BLaER1 (cell line): ENCODE data around the gene TMPRSS11A.

ENCODE experiments used
- H3K27ac ChIP-seq: shearing (Covaris generic); formaldehyde crosslinking; 2 replicates; pipeline ENCODE4 v1.8.1; 2022
- H3K27me3 ChIP-seq: shearing (Covaris generic); formaldehyde crosslinking; 2 replicates; pipeline ENCODE4 v1.8.1; 2022
- H3K36me3 ChIP-seq: shearing (Covaris generic); formaldehyde crosslinking; 2 replicates; pipeline ENCODE4 v1.8.1; 2022
- H3K4me1 ChIP-seq: shearing (Covaris generic); formaldehyde crosslinking; 2 replicates; pipeline ENCODE4 v1.8.1; 2022
- H3K4me2 ChIP-seq: shearing (Covaris generic); formaldehyde crosslinking; 2 replicates; pipeline ENCODE4 v1.8.1; 2022
- H3K4me3 ChIP-seq: shearing (Covaris generic); formaldehyde crosslinking; 2 replicates; pipeline ENCODE4 v1.8.1; 2022
- H3K9ac ChIP-seq: shearing (Covaris generic); formaldehyde crosslinking; 2 replicates; pipeline ENCODE4 v1.8.1; 2022
- H3K9me3 ChIP-seq: shearing (Covaris generic); formaldehyde crosslinking; 2 replicates; pipeline ENCODE4 v1.8.1; 2022
- H4K20me1 ChIP-seq: shearing (Covaris generic); formaldehyde crosslinking; 2 replicates; pipeline ENCODE4 v1.8.1; 2022
- Cebpa-rat ChIP-seq: shearing (Covaris generic); IDR thresholded peaks from 2 replicates; pipeline ENCODE4 v1.8.1; 2022

The TMPRSS11A gene

GRCh38 chr4:67880866-67881610 is 82.3 kb downstream of the TMPRSS11A start:
- Histone ChIP-seq H3K27ac (no peak overlapping the region), H3K4me1 (no peaks in the 10 kb centered on the region), H3K4me2 (no peak overlapping the region), H3K4me3 (no peak overlapping the region), H3K36me3 (no peaks in the 10 kb centered on the region), H3K9ac (no peak overlapping the region), H3K27me3 (no peaks in the 10 kb centered on the region), H4K20me1 (no peaks in the 10 kb centered on the region), H3K9me3 (no peaks in the 10 kb centered on the region)
- TF ChIP-seq Cebpa-rat = no peak

DNA sequence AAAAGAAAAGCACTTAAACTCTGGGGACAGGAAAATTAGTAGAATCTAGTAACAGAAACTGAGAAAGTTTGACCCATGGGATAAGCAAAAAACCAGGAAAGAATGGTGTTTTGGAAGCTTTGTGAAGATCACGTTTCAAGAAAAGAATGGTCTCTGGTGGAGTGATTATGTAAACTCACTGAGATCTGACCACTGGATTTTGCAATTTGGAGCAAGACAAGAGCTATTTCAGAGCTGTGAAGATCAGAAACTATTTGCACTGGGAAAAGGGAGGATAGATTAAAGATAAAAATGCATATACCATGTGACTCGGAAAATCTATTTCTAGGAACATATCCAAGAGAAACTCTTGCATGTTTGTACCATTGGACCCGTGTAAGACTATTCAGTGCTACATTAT is 83.8 kb downstream of the TMPRSS11A start:
- no peak for TF ChIP-seq Cebpa-rat

DNA sequence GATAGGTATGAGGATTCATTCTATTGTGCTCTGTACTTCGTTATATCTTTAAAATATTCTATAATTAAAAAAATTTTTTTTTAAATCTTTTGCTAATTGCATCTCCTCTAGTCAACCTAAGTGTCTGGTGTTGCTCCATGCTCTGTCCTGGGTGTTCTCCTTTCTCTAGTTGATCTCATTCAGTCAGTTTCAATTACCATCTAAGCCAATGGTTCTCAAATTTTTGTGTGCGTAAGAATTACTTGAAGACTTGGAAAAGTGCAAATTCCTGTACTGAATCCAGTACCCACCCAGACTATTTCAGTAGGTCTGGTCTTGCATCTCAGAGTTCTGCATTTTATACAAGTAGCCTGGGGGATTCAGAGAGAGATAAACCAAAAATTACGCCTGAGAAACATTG is 86.2 kb downstream of the TMPRSS11A start:
- Histone ChIP-seq H3K36me3 (no peaks in the 10 kb centered on the region), H3K4me3 (no peak overlapping the region), H3K4me1 (no peaks in the 10 kb centered on the region), H3K27ac (no peak overlapping the region), H3K9me3 (no peaks in the 10 kb centered on the region), H4K20me1 (no peaks in the 10 kb centered on the region), H3K27me3 (no peaks in the 10 kb centered on the region), H3K9ac (no peak overlapping the region), H3K4me2 (no peak overlapping the region)
- no peak for TF ChIP-seq Cebpa-rat

More for the DNA sequence above, 83.8 kb downstream of the TMPRSS11A start:
- Histone ChIP-seq H3K9ac (no peak overlapping the region), H3K9me3 (no peaks in the 10 kb centered on the region), H3K4me1 (no peaks in the 10 kb centered on the region), H3K36me3 (no peaks in the 10 kb centered on the region), H4K20me1 (no peaks in the 10 kb centered on the region), H3K27me3 (no peaks in the 10 kb centered on the region), H3K4me3 (no peak overlapping the region), H3K27ac (no peak overlapping the region), H3K4me2 (no peak overlapping the region)

GRCh38 chr4:67874986-67875385 is 88.3 kb downstream of the TMPRSS11A start:
- H3K27me3 ChIP-seq = no peaks in the 10 kb centered on the region
- H3K4me2 ChIP-seq = no peak overlapping the region
- H3K9me3 ChIP-seq = no peaks in the 10 kb centered on the region
- no peak overlapping the region for H3K4me3 ChIP-seq
- no peaks in the 10 kb centered on the region for H3K4me1 ChIP-seq
- no peaks in the 10 kb centered on the region for H3K36me3 ChIP-seq
- H4K20me1 ChIP-seq = no peaks in the 10 kb centered on the region
- no peak for TF ChIP-seq Cebpa-rat
- H3K27ac ChIP-seq = no peak overlapping the region
- no peak overlapping the region for H3K9ac ChIP-seq

GRCh38 chr4:67873116-67873515 is 90.2 kb downstream of the TMPRSS11A start:
- TF ChIP-seq Cebpa-rat = no peak
- no peak overlapping the region for H3K4me3 ChIP-seq
- no peaks in the 10 kb centered on the region for H3K36me3 ChIP-seq
- no peak overlapping the region for H3K9ac ChIP-seq
- H3K4me2 ChIP-seq = no peak overlapping the region
- no peaks in the 10 kb centered on the region for H3K9me3 ChIP-seq
- no peaks in the 10 kb centered on the region for H3K27me3 ChIP-seq
- no peaks in the 10 kb centered on the region for H4K20me1 ChIP-seq
- no peak overlapping the region for H3K27ac ChIP-seq
- H3K4me1 ChIP-seq = no peaks in the 10 kb centered on the region

GRCh38 chr4:67871867-67872266 is 91.4 kb downstream of the TMPRSS11A start:
- no peak for TF ChIP-seq Cebpa-rat

DNA sequence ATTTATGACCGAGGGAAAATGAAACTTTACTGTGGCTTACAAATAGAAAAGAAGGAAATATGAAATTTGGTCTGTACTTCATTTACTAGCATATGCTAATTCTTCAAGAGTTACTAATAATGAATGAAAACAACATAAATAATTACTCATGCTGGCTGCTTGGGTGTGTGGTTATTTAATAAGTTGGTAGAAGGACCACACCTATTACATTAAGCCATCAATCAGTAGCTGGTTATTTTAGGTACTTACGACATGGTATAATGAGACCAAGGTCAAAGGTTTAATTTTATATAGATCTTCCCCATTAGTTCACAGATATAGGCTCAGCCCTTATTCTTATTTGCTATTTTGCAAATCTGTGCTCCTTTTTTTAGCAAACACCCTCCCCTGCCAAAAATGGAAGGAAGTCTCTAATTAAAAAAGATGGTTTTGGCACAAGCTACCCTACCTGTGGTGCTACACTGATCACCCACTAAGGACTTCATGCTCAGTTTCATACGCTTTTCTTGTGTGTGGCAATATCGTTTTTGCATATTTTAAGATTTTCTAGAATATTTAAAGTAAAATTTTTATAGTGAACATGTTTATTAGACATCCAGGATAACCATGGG is 93.6 kb downstream of the TMPRSS11A start:
- H3K27me3 ChIP-seq = no peaks in the 10 kb centered on the region
- H3K36me3 ChIP-seq = no peaks in the 10 kb centered on the region
- H3K4me1 ChIP-seq = no peaks in the 10 kb centered on the region
- H3K27ac ChIP-seq = no peak overlapping the region
- no peaks in the 10 kb centered on the region for H4K20me1 ChIP-seq
- H3K4me3 ChIP-seq = no peak overlapping the region
- H3K9ac ChIP-seq = no peak overlapping the region
- no peak overlapping the region for H3K4me2 ChIP-seq
- TF ChIP-seq Cebpa-rat = no peak
- no peaks in the 10 kb centered on the region for H3K9me3 ChIP-seq

More at GRCh38 chr4:67871867-67872266, 91.4 kb downstream of the TMPRSS11A start:
- Histone ChIP-seq H3K27ac (no peak overlapping the region), H4K20me1 (no peaks in the 10 kb centered on the region), H3K9me3 (no peaks in the 10 kb centered on the region), H3K4me3 (no peak overlapping the region), H3K4me1 (no peaks in the 10 kb centered on the region), H3K27me3 (no peaks in the 10 kb centered on the region), H3K4me2 (no peak overlapping the region), H3K36me3 (no peaks in the 10 kb centered on the region), H3K9ac (no peak overlapping the region)

DNA sequence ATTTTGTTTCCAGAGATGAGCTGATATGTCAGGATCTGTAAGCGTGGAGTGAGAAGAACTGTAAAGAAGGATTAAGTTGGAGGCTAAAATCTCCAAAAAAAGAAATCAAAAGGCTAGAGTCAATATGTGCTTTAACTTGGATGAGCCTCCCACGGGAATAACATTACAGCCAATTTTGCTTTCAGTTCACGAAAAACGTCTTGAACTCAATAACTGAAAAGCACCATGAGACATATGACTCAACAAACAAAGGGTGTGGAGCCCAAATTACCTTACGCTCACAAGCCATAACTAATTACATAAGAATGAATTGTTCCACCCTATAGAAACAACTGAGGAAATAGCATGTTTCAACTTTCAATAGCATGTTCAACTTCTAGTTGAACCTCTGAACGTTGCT is 101.8 kb downstream of the TMPRSS11A start:
- 0 out of 2 replicates have a peak overlapping the region, but pooled peaks have one; percentile 16 for H3K4me2 ChIP-seq

More for the DNA sequence above, 101.8 kb downstream of the TMPRSS11A start:
- Histone ChIP-seq H3K9ac (no peak overlapping the region), H3K4me3 (no peak overlapping the region), H3K27me3 (no peaks in the 10 kb centered on the region), H4K20me1 (no peaks in the 10 kb centered on the region), H3K4me1 (peaks cover 6% of the 10 kb centered on the region), H3K9me3 (no peaks in the 10 kb centered on the region), H3K36me3 (no peaks in the 10 kb centered on the region), H3K27ac (no peak overlapping the region)
- TF ChIP-seq Cebpa-rat = no peak
